Motor neuron (in vitro differentiated cells): Measurements from ENCODE around the gene TRANK1. TPM values are rescaled to one million over a fixed set of nuclear protein-coding genes. Genes with fewer than 3 reads are reported as not detected.

Experiments
- ATAC-seq, 8 experiments: fragments of 200-7000 bp; cut with Tn5 transposase; replicated peaks in 6 of 8; 2 replicates each; pipeline ENCODE4 v1.8.0; 2021; ENCODE audit warnings: mild to moderate bottlenecking in 8 of 8, moderate library complexity in 8 of 8
- H3K27ac ChIP-seq, 2 donors: fragments of 250-450 bp; sonication (Bioruptor Pico); 2 replicates each; pipeline ENCODE4 v1.9.0; 2021; ENCODE audit warnings: antibody characterized with exemption in 2 of 2, mild to moderate bottlenecking in 2 of 2, moderate library complexity in 1 of 2
- H3K4me1 ChIP-seq, 2 donors: fragments of 250-450 bp; sonication (Bioruptor Pico); replicated peaks in 1 of 2; 2 replicates each; pipeline ENCODE4 v1.6.1; 2021; ENCODE audit warnings: antibody characterized with exemption in 2 of 2, mild to moderate bottlenecking in 2 of 2, moderate library complexity in 1 of 2
- H3K4me3 ChIP-seq, 5 donors: fragments of 250-450 bp; sonication (Bioruptor Pico); 2 replicates each; pipeline ENCODE4 v1.9.0; 2021; ENCODE audit warnings: antibody characterized with exemption in 5 of 5, mild to moderate bottlenecking in 5 of 5, moderate library complexity in 4 of 5
- WGBS, 10 experiments: fragments of 450-650 bp; shearing (Covaris generic); methylation state at CpG; one replicate each; pipeline ENCODE4 v1.0.0; 2022; 5-methylcytosine and 5-hydroxymethylcytosine counted together
- in situ Hi-C, 9 experiments: fragments of 400-800 bp; cut with MboI; loops; one replicate each; pipeline ENCODE4 v1.15.0; 2021; ENCODE audit warnings: low sequenced_read_pairs in 9 of 9, low pct_unique_long_range_greater_than_20kb in 2 of 9; ENCODE audit not compliant: unreplicated experiment in 9 of 9
- total RNA-seq, 8 experiments: library from RNA; unstranded; fragments of 300-600 nt; gene quantifications; 2 replicates each; pipeline versions ENCODE4 v1.2.3 to v1.2.4, GENCODE V29; 2022

The TRANK1 gene
- total RNA-seq, 8 experiments from 2014 or later, result 0.37 to 22.8 (median 2.0) TPM

GRCh38 chr3:36924744-36925521, 19.9 kb downstream of the TRANK1 start:
- no peak overlapping the region for H3K4me3 ChIP-seq
- in situ Hi-C loops, result no loop called here
- no peak for ATAC-seq
- 17 to 90% (median 56%) methylated on average over 1 to 2 of the region's 2 CpGs; no CpG with 5 or more reads in 1 of the 10 experiments for WGBS, 10 experiments
- H3K4me1 ChIP-seq, result no peaks in the 10 kb centered on the region
- H3K27ac ChIP-seq, result no peak overlapping the region

GRCh38 chr3:36923981-36924743, 20.7 kb downstream of the TRANK1 start:
- 36 to 88% (median 70%) methylated on average over 2 to 8 of the region's 11 CpGs; no CpG with 5 or more reads in 3 of the 10 experiments for WGBS, 10 experiments
- Histone ChIP-seq H3K4me3 (no peak overlapping the region), H3K27ac (no peak overlapping the region), H3K4me1 (no peaks in the 10 kb centered on the region)
- in situ Hi-C loops, result no loop called here
- no peak for ATAC-seq

GRCh38 chr3:36923523-36923943, 21.3 kb downstream of the TRANK1 start:
- in situ Hi-C loops, result no loop called here
- 75 to 100% (median 83%) methylated on average over 1 to 2 of the region's 6 CpGs; no CpG with 5 or more reads in 5 of the 10 experiments for WGBS, 10 experiments
- Histone ChIP-seq H3K4me1 (no peaks in the 10 kb centered on the region), H3K4me3 (no peak overlapping the region), H3K27ac (no peak overlapping the region)
- ATAC-seq, result no peak

GRCh38 chr3:36920884-36921567, 23.8 kb downstream of the TRANK1 start:
- no peaks in the 10 kb centered on the region for H3K4me1 ChIP-seq
- in situ Hi-C loops, result no loop called here
- no peak overlapping the region for H3K4me3 ChIP-seq
- WGBS, 10 experiments, result 37 to 100% (median 82%) methylated on average over 1 to 7 of the region's 7 CpGs; no CpG with 5 or more reads in 2 of the 10 experiments
- H3K27ac ChIP-seq, result no peak overlapping the region
- ATAC-seq, result no peak

- Histone ChIP-seq H3K4me1 (no peaks in the 10 kb centered on the region), H3K27ac (no peak overlapping the region), H3K4me3 (no peak overlapping the region)
- no peak for ATAC-seq
- WGBS, 10 experiments, result 0 to 100% (median 87%) methylated on average over 1 to 4 of the region's 4 CpGs
- in situ Hi-C loops, result no loop called here
Measured at GRCh38 chr3:36919439-36920160, 25.3 kb downstream of the TRANK1 start.

- in situ Hi-C loops, result no loop called here
- Histone ChIP-seq H3K27ac (no peak overlapping the region), H3K4me1 (no peaks in the 10 kb centered on the region), H3K4me3 (no peak overlapping the region)
- ATAC-seq, result no peak
- WGBS, 10 experiments, result 62 to 100% (median 93%) methylated on average over 1 to 2 of the region's 2 CpGs
Measured at GRCh38 chr3:36918050-36918449, 26.8 kb downstream of the TRANK1 start.

- H3K4me3 ChIP-seq, result no peak overlapping the region
- 11 to 100% (median 83%) methylated on average over 1 to 4 of the region's 4 CpGs for WGBS, 10 experiments
- in situ Hi-C loops, result no loop called here
- ATAC-seq, result peak in 4 of 8 experiments; percentile 35 to 80 (median 76)
- no peak overlapping the region for H3K27ac ChIP-seq
- no peaks in the 10 kb centered on the region for H3K4me1 ChIP-seq
Measured at GRCh38 chr3:36911990-36912804, 32.7 kb downstream of the TRANK1 start.

- Histone ChIP-seq H3K4me1 (no peaks in the 10 kb centered on the region), H3K27ac (no peak overlapping the region), H3K4me3 (no peak overlapping the region)
- in situ Hi-C loops, result no loop called here
- 82 to 100% (median 86%) methylated on average over 1 of the region's 1 CpG; no CpG with 5 or more reads in 3 of the 10 experiments for WGBS, 10 experiments
- ATAC-seq, result no peak
Measured at GRCh38 chr3:36909666-36910065, 35.2 kb downstream of the TRANK1 start.

- in situ Hi-C loops, result no loop called here
- H3K4me1 ChIP-seq, result no peaks in the 10 kb centered on the region
- no peak overlapping the region for H3K4me3 ChIP-seq
- 63 to 100% (median 86%) methylated on average over 1 to 2 of the region's 2 CpGs; no CpG with 5 or more reads in 5 of the 10 experiments for WGBS, 10 experiments
- no peak for ATAC-seq
- H3K27ac ChIP-seq, result no peak overlapping the region
Measured at GRCh38 chr3:36909181-36909580, 35.7 kb downstream of the TRANK1 start.

GRCh38 chr3:36908647-36909180, 36.1 kb downstream of the TRANK1 start:
- in situ Hi-C loops, result no loop called here
- no peak overlapping the region for H3K27ac ChIP-seq
- H3K4me1 ChIP-seq, result no peaks in the 10 kb centered on the region
- ATAC-seq, result no peak
- 60 to 100% (median 90%) methylated on average over 1 of the region's 1 CpG; no CpG with 5 or more reads in 6 of the 10 experiments for WGBS, 10 experiments
- no peak overlapping the region for H3K4me3 ChIP-seq

GRCh38 chr3:36907911-36908646, 36.8 kb downstream of the TRANK1 start:
- Histone ChIP-seq H3K4me1 (no peaks in the 10 kb centered on the region), H3K27ac (no peak overlapping the region), H3K4me3 (no peak overlapping the region)
- in situ Hi-C loops, result no loop called here
- 28 to 94% (median 73%) methylated on average over 2 to 13 of the region's 15 CpGs for WGBS, 10 experiments
- peak in 2 of 8 experiments; percentile 58 to 59 for ATAC-seq
